ENCODE measurements around the gene PICK1. TPM values are rescaled to one million over a fixed set of nuclear protein-coding genes. Genes with fewer than 3 reads are reported as not detected.

Gene PICK1
- total RNA-seq, 1 experiment from 2014 or later: 45.5 TPM

GRCh38 chr22:38046070-38046748, 11.0 kb upstream of the PICK1 start:
- BruUV-seq (replicated peaks): no TSS peak
- H3K9me3 ChIP-seq (ENCODE audit: low read length): no peaks in the 10 kb centered on the region
- H2AFZ ChIP-seq (ENCODE audit: low read length): no peak overlapping the region
- intact Hi-C loops (cut with micrococcal nuclease): no loop called here
- ChIA-PET CTCF (no interaction called here), POLR2A (ENCODE audit: unreplicated experiment) (no interaction called here)
- H3F3A ChIP-seq (ENCODE audit: low read length, unreplicated experiment): no peaks in the 10 kb centered on the region
- no peak overlapping the region for H3K4me3 ChIP-seq (ENCODE audit: low read length)
- no peaks in the 10 kb centered on the region for H4K20me1 ChIP-seq (ENCODE audit: low read length)
- H3K4me2 ChIP-seq (ENCODE audit: low read length): no peak overlapping the region
- no peak for TF ChIP-seq EZH2phosphoT487 (IDR thresholded peaks at IDR 0.05; ENCODE audit: borderline replicate concordance, low read length)
- TF ChIP-seq EZH2 (IDR thresholded peaks at IDR 0.05; ENCODE audit: low read length, unreplicated experiment): no peak
- no peak for TF ChIP-seq CTCF (conservative IDR thresholded peaks at IDR 0.05; ENCODE audit: low read depth, low read length)
- H3K9me2 ChIP-seq (replicated peaks; ENCODE audit: low read length): no peaks in the 10 kb centered on the region
- ATAC-seq (no peak), DNase-seq (no peak)
- no peak overlapping the region for H3K9ac ChIP-seq (ENCODE audit: low read length)
- no peaks in the 10 kb centered on the region for H3K36me3 ChIP-seq (ENCODE audit: low read depth, low read length)
- no peaks in the 10 kb centered on the region for H3K4me1 ChIP-seq (ENCODE audit: insufficient read depth, low read length)
- H3K27me3 ChIP-seq (ENCODE audit: low read length): no peaks in the 10 kb centered on the region
- no peaks in the 10 kb centered on the region for H3K79me2 ChIP-seq (ENCODE audit: low read length)
- H3K27ac ChIP-seq (ENCODE audit: low read length): no peak overlapping the region

- POLR2A ChIA-PET (ENCODE audit: unreplicated experiment): no interaction called here
- H4K20me1 ChIP-seq (ENCODE audit: low read length): no peaks in the 10 kb centered on the region
- no peaks in the 10 kb centered on the region for H3K27me3 ChIP-seq (ENCODE audit: low read length)
- no peak overlapping the region for H3K4me2 ChIP-seq (ENCODE audit: low read length)
- H3K27ac ChIP-seq (ENCODE audit: low read length): no peak overlapping the region
- no peaks in the 10 kb centered on the region for H3K79me2 ChIP-seq (ENCODE audit: low read length)
- TF ChIP-seq EZH2 (IDR thresholded peaks at IDR 0.05; ENCODE audit: low read length, unreplicated experiment): no peak
- no peak for TF ChIP-seq EZH2phosphoT487 (IDR thresholded peaks at IDR 0.05; ENCODE audit: borderline replicate concordance, low read length)
- no peak for TF ChIP-seq CTCF (conservative IDR thresholded peaks at IDR 0.05; ENCODE audit: low read depth, low read length)
- intact Hi-C loops (cut with micrococcal nuclease): loop anchor here (5.0 kb wide), 2 partner anchors 292 to 522 kb away; partner anchors contain the start of gene DMC1
- H3K36me3 ChIP-seq (ENCODE audit: low read depth, low read length): no peaks in the 10 kb centered on the region; the same call in 1 of the 2 replicates
- ATAC-seq (no peak), DNase-seq (no peak)
- H3F3A ChIP-seq (ENCODE audit: low read length, unreplicated experiment): no peaks in the 10 kb centered on the region
- no TSS peak for BruUV-seq (replicated peaks)
- CTCF ChIA-PET: interaction anchor here (0.6 to 0.7 kb wide), 2 partner anchors 54 to 1093 kb away, joined by 3 to 4 read pairs; no protein-coding TSS in a partner anchor
- H3K4me1 ChIP-seq (ENCODE audit: insufficient read depth, low read length): no peaks in the 10 kb centered on the region
- H3K9me3 ChIP-seq (ENCODE audit: low read length): no peaks in the 10 kb centered on the region
- H3K4me3 ChIP-seq (ENCODE audit: low read length): no peak overlapping the region
- H3K9ac ChIP-seq (ENCODE audit: low read length): no peak overlapping the region
- H3K9me2 ChIP-seq (replicated peaks; ENCODE audit: low read length): no peaks in the 10 kb centered on the region
- H2AFZ ChIP-seq (ENCODE audit: low read length): no peak overlapping the region
Observed at GRCh38 chr22:38049812-38050619, 7.2 kb upstream of the PICK1 start.

Measured in PC-3 (cell line).